Measurements from ENCODE around the gene RIT2.

DNA sequence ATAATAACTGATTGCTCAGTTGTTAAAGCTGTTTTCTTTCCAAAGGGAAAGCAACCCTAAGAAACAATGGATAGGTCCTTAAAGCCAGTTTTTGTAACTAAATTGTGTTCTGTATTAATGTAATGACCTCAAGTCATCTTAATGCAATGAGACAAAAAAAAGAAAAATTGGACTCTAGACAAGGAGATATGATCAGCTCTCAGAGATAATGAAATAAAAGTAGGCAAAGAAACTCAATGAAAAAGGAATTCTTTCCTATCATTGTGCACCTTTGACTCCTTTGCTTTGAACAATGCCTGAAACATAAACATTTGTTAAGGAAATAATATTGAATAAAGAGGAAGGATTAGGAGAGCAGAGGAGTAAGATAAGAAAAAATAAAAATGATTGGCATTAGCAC lies 86.1 kb downstream of the RIT2 start:
- TF ChIP-seq CTCF (IDR thresholded peaks at IDR 0.05; ENCODE audit: low read depth, low read length) (no peak), EZH2phosphoT487 (IDR thresholded peaks at IDR 0.05; ENCODE audit: low read depth) (no peak)

Measured in OCI-LY3 (cell line).